Fibroblast of upper back skin (primary cell): ENCODE measurements around the gene ATAD3A.
"Not testable (repeated sequence)": the region's sequence is repeated elsewhere in the genome, so short reads cannot be mapped to it uniquely, and the experiment has no call there.

ENCODE experiments used
- DNase-seq: peaks from one replicate; pipeline ENCODE4 v3.0.0-alpha.2; 2013

The ATAD3A gene

GRCh38 chr1:1540818-1541628 lies 29.1 kb downstream of the ATAD3A start:
- no peak for DNase-seq

- DNase-seq: no peak
Observed at GRCh38 chr1:1541956-1542765, 30.2 kb downstream of the ATAD3A start.

GRCh38 chr1:1542766-1543705 lies 31.1 kb downstream of the ATAD3A start:
- DNase-seq: no peak

DNA sequence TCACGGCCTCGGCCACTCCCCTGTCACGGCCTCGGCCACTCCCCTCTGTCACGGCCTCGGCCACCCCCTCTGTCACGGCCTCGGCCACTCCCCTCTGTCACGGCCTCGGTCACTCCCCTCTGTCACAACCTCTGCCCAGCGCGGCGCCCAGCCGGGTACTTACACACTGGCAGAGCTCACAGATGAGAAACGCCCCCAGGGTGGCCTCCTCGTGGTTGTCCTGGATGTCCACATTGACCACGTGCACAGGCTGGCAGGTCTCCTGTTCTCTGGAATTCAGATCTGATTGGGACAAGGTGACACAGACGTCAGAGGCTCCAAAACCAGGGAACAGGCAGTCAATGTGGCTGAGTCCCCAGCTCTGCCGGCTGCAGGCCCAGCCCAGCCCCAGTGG lies 31.7 kb downstream of the ATAD3A start:
- no peak for DNase-seq

GRCh38 chr1:1544544-1544943 lies 32.6 kb downstream of the ATAD3A start:
- no peak for DNase-seq

DNA sequence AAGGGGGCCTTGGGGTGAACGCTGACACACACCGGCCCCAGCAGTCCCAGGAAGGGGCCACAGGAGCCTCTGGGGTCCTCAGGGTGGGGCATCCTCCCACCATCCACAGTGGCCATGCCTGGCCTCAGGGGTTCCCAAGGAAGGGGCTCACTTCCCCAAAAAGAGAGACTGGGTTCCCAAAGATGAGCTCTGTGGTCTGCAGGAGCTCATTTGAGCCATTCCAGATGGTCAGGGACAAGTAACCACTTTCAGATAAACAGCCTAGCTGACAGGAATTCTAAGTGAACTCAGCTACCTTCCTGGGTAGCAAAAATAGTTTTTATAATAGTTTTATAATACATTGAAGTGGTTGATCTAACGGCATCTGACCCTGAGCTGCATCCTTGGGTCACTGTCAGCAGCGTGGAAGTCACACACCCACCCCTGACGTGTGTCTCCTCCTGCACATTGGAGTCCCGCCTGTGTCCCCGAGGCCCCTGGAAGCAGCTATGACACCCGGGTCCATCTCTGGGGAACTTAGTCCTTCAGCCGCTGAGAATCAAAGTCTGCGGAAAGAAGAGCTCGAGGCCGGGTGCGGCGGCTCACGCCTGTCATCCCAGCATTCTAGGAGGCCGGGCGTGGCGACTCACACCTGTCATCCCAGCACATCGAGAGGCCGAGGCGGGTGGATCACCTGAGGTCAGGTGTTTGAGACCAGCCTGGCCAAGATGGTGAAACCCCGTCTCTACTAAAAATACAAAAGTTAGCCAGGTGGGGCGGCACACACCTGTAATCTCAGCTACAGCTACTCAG lies 34.2 kb downstream of the ATAD3A start:
- no peak for DNase-seq

GRCh38 chr1:1547011-1547410 lies 35.0 kb downstream of the ATAD3A start:
- no peak for DNase-seq

GRCh38 chr1:1547476-1547875 lies 35.5 kb downstream of the ATAD3A start:
- no peak for DNase-seq

GRCh38 chr1:1548591-1548990 lies 36.6 kb downstream of the ATAD3A start:
- no peak for DNase-seq

DNA sequence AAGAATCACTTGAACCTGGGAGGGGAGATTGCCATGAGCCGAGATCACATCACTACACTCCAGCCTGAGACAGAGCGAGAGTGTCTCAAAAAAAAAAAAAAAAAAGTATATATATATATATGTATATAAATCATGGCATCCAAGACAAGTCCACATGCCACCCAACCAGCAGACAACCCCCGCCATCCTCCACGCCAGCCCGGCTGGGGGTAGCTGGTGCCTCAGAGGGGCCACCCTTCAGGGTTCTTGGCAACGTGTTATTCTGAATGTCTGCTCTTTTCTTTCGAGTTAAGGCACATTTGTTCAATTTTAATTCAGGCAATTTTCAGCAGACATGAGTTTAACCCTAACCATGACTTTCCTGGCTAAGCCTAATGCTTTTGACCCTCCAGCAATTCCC lies 38.1 kb downstream of the ATAD3A start:
- no peak for DNase-seq

- DNase-seq: peak; percentile 49
Observed at GRCh38 chr1:1550591-1551432, 38.9 kb downstream of the ATAD3A start.

DNA sequence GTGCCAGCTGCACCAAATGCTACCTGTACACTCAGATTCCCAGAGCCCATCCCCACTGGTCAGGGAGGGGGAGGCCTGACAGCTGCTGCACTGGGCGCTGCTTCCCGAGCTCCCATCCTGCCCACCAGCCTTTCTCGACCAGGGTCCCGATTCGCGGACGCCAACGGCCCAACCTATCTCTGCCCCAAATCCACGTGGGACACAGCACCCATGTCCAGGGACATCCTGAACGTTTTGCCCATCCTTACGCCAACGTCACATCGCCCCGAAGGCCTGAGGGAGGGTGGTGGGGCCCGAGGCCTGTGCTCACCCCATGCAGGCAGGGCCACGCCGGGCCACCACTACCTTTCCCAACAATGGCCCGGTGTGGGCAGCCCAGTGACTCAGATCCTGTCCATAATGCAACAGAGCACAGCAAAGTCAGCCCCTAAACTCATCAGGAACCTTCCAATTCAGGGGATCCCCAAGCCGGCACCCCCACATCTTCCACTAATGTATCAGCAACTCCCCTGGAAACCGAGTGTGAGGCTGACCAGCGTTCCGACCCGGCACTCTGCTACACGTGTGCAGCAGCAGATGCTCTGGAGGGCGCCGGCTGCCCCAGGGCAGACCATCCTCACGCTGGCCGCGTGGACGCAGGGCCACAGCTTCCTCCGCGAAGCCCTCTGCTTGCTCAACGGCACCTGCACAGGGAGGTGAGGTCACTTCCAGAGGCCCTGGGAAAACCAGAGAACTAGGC lies 39.7 kb downstream of the ATAD3A start:
- no peak for DNase-seq

DNA sequence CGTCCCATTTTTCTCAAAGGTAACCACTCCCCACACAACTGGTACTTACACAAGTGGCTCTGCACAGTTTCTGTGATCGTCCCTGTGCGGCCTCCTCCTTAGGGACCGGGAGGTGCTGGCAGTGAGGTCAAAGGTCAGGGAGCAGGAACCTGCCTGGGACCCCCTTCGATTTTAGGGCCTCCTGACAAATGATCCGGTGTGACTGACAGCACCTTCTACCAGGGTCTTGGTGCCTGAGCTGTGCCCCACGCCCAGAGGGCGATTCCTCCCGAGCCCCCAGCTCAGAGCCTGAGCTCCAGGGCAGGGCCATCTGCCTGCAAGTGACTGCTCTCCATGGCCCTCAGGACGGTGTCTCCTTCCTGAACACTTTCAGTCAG lies 40.3 kb downstream of the ATAD3A start:
- DNase-seq: no peak

DNA sequence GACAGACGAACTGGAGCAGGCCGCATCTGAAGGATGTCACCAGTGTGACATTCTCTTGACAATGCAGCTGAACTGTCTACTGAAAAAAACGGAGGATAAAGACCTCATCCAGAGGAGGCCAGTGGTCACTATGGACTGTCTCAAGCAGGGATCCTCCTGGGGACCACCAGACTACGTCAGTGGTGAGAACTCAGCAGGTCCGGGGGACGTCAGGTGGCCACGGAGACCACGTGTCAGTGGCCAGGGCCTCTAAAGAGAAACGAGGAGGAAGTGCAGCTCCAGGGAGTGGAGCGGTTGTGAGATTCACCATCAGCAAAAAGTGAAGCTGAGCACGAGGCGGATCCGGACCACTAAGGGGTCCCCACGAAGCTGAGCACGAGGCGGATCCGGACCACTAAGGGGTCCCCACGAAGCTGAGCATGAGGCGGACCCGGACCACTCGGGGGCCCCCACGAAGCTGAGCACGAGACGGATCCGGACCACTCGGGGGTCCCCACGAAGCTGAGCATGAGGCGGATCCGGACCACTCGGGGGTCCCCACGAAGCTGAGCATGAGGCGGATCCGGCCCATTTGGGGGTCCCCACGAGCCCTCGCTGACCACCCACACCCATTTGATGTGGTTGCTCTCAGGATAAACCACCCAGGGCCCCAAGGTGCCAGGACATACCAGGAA lies 42.0 kb downstream of the ATAD3A start:
- DNase-seq: no peak

GRCh38 chr1:1554550-1554925 lies 42.6 kb downstream of the ATAD3A start:
- DNase-seq: no peak

- DNase-seq: peak; percentile 74
Observed at GRCh38 chr1:1554926-1555915, 43.3 kb downstream of the ATAD3A start.

- DNase-seq: no peak
Observed at GRCh38 chr1:1556505-1556904, 44.5 kb downstream of the ATAD3A start.

- not testable (repeated sequence) for DNase-seq
Observed at GRCh38 chr1:1556961-1557360, 45.0 kb downstream of the ATAD3A start.

DNA sequence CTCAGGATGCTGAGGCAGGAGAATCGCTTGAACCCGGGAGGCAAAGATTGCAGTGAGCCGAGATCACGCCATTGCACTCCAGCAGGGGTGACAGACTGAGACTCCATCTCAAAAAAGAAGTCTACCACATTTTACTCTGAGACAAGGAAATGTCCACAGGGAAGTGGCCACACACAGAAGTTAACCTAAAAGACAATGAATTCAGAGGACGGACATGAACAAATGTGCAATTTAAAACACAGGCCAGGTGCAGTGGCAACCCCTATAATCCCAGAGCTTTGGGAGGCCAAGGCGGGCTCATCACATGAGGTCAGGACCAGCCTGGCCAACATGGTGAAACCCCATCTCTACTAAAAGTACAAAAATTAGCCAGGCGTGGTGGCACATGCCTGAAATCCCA lies 45.7 kb downstream of the ATAD3A start:
- DNase-seq: not testable (repeated sequence)
